Right lobe of liver (tissue), 4 donors: ENCODE data around the gene ACVRL1.

ENCODE experiments used
- CTCF ChIP-seq, 4 donors: fragments of 200-600 bp in 3 of 4; fragments of 450-650 bp in 1 of 4; IDR thresholded peaks; one replicate each; pipeline versions ENCODE4 v1.5.1 to v1.8.0; 2016 to 2022; ENCODE audit warnings: antibody characterized with exemption in 4 of 4, mild to moderate bottlenecking in 2 of 4
- POLR2A ChIP-seq: fragments of 450-650 bp; IDR thresholded peaks from one replicate; pipeline ENCODE4 v1.6.1; 2017; ENCODE audit warnings: antibody characterized with exemption, mild to moderate bottlenecking
- donor health status: DM: no; HTN: no; CAD: no.
- donor health status: DM: no; HTN: no; CAD: no.
- donor health status: DM: no; HTN: yes; CAD: no.

DNA sequence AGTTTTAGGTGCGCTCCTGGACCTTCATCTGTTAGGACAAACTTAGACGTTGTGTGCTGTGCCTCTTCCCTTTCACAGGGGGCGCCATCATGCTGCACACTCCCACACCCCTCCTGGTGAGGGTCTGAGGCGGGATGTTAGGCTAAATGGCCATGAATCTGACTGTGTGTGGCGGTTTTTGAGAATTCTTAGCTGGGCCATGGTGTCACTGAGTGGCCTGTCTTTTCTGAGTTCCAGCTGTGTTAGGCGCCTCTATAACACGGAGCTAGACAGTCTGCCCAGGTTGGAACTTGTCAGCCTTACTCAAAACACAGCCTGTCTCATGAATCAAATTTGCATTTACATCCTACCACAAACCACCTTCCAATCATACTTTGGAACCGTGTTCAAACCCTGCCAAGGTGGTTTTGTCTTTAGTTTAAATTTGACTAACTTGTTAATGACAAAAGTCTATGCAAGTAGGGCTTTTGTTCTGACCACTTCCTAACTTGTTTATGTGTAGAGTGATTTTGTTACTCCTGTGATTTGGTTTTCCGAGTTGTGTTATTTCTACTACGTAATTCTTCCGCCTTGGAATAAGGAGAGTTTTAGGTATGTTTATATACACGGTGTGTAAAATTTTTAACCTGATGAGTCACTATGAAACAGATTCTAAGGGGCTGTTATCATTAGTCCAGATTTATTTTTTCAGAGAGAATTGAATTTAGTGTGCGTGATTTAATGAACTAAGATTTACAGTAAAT lies 63.8 kb downstream of the ACVRL1 start:
- TF ChIP-seq CTCF (IDR thresholded peaks at IDR 0.05) (peak in 3 of 4 donors; percentile 21 to 46 (median 23)), POLR2A (no peak)
